NCI-H526 (cell line): ENCODE measurements around the gene CHRNA9.

Experiments
- DNase-seq, 2 experiments: peaks; one replicate each; lab custom pipeline; 2025; lab: John Stamatoyannopoulos, UW

The CHRNA9 gene

GRCh38 chr4:40308528-40309122 lies 26.5 kb upstream of the CHRNA9 start:
- no peak for DNase-seq

DNA sequence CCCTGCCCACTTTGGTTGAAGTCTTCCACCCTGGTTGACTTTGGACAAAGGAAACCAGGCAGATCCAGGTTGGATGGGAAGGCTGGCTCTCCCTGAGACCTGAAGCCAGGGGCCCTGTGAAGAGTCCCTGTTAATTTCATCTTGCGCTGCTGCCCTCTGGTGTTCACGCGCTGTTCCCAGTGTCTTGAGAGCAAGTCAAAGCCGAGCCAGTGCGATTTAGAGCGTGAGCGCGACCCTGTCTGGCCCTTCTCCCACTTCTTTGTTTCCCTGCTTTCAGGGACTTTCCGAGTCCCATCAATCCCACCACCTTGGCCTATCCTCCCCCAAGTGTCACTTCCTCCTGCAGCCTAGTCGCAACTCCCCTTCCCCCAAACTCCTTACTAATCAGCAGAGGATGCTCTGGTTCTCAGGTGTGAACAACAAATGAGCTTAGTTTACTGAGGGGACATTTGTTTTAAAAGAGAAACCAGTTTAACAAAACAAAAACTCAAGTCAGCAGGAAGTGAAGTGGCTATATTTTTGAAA lies 25.8 kb upstream of the CHRNA9 start:
- no peak for DNase-seq

DNA sequence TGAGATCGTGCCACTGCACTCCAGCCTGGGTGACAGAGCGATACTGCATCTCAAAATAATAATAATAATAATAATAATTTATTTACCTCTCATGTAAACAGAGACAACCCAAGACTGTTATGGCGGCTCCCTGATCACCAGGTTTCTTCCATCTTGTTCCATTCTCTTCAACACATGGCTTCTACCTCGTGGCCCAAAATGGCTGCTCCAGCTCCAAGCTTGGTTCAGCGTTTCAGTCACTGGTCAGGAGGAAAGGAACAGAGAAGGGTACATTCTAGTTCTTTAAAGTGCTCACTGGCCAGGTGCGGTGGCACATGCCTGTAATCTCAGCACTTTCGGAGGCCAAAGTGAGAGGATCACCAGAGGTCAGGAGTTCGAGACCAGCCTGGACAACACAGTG lies 24.9 kb upstream of the CHRNA9 start:
- DNase-seq, result no peak

GRCh38 chr4:40311811-40312346 lies 23.3 kb upstream of the CHRNA9 start:
- no peak for DNase-seq

- DNase-seq, result no peak
Observed at GRCh38 chr4:40314951-40315350, 20.2 kb upstream of the CHRNA9 start.

GRCh38 chr4:40316333-40316781 lies 18.8 kb upstream of the CHRNA9 start:
- DNase-seq, result no peak

DNA sequence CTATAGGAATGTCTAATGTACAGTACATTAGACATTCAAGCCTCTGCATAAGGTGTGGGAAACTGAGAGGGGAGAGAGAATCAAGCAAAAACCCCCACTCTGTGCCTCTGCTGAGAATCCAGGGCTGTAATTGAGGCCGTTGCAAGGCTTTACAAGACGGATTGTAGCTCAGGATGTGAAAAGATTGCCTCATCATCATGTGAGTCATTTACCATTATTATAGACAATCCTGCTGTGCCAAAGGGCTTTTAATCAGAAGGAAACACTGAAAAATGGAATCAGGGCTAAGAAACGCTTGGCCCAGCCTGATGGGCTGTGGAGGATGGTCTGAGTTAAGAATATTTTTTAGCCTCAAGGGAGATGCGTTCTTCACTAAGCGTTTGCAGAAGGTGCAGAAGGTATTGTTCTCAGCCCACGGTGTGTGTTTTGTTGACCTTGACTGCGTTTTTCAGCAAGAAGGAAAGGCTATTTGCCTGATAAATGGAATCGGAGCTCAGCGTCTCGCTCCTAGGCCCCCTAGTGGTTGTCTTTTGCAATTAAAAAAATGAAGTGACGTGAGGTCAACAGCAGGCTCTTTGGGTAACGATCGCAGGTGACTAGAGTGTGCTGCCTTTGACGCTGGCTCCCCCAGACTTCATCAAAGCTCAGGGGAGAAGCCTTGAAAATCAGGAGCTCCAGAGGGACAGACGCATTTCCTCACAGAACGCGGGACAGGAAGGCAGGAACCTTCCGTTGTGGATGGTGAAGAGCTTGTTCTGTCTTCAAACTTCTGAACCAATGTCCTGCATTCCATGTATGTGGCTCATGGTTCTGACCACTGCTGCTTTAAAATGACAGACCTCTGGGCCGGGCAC lies 18.1 kb upstream of the CHRNA9 start:
- DNase-seq, result no peak

DNA sequence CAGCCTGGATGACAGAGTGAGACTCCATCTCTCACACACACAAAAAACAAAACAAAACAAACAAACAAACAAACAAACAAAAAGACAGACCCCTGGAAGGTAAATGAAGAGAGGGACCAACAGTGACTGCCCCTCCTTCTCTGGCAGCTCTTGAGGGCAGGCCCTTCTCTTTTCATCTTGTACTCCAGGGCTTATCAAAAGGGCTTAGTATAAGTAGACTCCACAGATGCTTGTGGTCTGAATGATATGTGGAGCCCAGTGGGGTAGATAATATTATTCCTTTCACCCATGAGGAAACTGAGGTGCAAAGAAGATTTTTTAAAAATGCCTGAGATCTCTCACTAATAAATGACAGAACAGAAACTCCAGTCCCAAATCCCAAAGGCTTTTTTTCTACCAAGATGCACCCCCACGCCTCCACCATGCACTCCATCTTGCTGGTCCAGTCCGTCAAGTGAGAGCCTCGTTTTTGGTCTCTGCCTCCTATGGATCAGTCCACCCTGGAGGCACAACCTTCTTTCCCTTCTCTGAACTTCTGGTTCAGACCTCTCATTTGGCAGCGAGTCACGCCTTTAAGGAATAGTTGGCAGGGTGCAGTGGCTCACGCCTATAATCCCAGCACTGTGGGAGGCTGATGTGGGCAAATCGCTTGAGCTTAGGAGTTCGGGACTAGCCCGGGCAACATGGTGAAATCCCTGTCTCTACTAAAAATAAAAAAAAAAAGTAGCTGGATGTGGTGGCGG lies 17.0 kb upstream of the CHRNA9 start:
- no peak for DNase-seq

DNA sequence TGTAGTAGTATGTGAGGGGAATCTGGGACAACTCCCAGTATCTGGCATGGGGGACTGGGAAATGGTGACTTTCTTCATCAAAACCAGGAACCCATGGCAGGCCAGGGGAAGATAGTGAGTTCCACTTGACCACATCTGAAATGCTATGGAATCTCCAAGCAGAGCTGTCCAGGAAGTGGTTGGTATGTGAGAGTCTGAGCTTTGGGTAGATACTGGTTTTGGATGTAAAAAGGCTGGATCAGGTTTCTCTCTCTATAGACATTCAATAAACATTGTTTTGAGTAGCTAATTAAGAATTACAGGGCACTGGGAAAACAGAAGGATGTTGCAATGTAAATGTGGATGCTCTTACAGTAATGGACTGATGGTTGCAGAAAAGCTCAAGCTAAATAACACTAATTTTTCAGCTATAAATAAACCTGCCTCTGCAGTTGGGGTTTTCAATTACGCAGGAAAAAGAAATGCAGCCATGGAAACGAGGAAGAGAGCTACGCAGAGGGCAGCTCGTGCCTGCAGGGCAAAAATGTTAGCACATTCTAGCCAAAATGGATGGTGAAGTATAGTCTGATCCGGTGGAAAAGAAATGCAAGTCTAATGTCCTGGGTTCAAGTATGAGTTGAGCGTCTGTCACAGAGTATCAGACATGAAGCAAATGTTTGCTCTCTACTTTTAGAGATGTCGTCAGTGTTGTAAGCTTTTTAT lies 13.4 kb upstream of the CHRNA9 start:
- DNase-seq, result peak in 1 of 2 experiments; percentile 32

DNA sequence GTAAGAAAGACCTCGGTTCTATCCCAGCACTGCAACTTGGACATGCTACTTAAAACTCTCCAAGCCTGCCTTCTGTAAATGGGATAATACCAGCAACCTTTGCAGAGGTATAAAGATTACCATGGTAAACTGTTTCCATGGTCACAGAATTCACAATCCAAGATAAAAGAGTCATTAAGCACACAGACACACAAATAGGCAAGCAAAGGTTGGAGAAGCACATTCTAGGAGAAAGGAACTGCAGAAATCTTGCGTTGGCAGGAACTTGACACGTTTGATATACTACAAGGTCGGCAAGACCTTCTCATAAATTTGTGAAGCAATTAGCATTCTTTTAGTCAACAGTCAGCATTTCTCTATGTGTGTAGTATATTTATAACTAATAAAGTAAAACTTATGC lies 12.3 kb upstream of the CHRNA9 start:
- peak in 1 of 2 experiments; percentile 8 for DNase-seq

DNA sequence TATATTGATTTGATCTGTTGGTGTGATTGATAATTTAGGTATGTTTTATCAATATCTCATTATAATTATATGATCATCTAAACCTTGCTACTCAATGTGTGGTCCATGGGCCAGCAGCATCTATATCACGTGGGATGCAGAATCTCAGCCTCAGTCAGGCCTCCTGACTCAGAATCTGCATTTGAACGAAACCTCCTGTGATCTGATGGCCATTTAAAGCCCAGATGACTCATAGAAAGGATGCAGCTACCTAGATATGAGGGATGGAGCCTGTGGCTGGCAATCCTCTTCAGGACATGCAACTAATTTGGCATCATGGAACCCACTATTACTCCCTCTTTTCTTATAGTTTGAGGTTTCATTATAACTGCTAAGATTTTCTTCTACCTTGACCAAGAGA lies 11.3 kb upstream of the CHRNA9 start:
- DNase-seq, result no peak

DNA sequence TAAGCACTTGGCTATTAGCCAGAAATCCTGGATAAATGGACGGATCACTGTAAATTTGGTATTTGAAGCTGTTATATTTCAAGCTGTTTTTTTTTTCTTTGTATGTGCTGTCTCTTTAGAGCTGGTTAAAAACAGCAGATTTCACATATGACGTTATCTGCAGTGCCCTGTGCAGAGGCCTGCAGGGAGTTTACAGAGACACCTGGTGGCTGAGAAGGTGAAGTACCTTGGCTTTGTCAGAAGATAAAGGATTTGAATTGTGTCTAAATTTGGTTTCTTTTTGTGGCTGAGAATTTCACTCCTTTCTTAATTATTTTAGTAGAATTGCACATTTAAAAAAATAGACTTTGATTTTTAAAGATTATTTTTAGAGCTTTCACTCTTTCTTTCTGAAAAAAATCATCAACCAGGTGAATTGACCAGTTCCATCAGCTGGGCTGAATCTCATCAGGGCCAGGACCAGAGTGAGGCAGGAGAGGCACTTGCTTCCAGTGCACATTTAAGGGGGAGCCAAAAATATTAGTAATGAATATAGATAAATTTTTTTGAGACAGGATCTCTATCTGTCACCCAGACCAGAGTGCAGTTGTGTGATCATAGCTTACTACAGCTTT lies 9.6 kb upstream of the CHRNA9 start:
- peak; percentile 3 to 79 for DNase-seq

DNA sequence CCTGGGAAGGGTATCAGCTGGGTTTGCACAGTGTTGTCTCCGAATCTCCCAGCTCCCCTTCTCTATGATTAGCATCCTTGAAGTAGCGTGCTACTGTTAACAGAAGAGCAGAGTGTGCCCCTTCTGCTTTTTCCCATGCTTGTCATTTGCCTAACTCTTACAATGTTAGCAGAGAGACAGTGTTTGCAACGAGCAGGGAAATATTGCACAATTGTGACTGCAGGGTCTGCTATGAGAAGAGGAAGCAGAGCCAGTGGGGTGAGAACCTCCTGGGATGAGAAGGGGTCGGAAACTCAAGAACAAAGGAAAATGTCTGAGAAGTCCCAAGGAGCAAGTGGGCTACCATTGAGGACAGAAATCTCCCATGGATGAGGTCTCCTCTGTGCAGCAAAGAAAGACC lies 7.8 kb upstream of the CHRNA9 start:
- DNase-seq, result peak; percentile 6 to 26

DNA sequence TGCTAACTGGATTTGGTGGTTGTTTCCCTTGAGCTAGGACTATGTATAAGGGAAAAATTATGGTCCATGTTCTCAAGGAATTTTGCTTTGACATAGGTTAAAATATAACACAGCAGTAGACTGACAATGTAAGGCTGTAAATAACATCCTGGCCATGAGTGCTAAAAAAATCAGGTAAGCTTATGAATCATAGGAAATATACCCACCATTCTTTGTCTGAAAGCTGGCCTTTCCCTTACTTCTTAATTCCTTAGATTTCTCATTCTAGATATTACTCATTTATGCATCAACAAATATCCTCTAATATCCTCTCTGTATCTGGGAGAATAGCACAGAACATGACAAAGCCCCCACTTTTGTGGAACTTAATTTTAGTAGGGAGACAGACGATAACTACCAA lies 6.8 kb upstream of the CHRNA9 start:
- no peak for DNase-seq

DNA sequence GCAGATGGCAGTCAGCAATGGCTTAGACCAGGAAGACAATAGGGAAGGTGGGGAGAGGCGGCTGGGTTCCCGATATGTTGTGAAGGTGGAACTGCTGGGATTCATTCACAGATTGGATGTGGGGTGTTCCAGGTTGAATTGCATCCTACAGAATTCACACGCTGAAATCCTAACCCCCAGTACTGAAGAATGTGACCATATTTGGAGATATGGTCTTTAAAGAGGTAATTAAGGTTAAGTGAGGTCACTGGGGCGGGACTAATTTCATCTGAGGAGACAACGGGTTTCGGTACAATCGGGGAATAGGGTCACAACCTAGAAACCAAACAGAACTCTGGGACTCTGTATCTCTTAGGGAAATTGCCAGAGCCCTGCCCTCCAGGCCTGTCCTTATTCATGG lies 5.3 kb upstream of the CHRNA9 start:
- DNase-seq, result no peak

DNA sequence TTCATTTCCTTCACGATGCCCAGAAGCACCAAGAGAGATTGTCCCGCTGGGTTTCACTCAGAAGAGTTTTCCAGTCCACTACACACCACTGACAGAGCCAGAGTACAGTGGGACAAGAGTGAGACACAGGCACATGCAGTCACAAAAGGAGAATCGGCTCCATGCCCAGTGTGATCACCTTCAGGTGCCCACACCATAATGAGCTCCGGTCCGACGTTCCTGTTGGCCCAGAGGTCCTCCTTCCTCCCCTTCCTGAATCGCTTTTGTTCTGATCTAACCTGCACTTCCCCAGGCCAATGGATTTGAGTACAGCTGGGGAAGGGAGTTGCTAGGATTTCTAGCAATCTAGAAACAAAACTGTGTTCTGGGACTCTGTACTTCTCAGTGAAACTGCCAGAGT lies 4.6 kb upstream of the CHRNA9 start:
- no peak for DNase-seq

DNA sequence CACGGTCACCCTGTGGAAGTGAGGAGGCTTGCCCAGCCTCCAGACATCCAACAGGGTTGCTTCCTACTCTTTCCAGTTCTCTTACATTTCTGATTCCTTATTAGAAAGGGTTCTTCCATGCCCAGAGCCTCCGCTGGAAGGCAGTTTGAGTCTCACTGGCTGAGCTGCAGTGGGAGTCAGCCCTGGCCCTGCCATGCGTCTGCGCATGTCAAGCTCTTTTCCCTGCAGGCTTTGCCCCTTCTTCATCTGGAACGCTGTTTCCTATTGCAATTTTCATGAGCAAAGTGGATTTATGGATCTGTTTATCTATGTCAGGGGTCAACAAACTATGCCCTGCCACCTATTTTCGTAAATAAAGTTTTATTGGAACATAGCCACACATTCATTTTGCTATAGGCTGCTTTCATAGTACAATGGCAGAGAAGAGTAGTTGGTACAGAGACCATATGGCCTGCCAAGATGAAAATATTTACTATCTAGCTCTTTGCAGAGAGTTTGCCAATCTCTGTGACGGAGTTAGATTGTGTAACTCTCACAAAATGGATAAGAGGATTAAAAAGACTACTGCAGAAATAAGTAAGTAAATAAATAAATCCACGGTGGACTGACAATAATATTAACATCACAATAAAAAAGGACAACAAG lies 3.9 kb upstream of the CHRNA9 start:
- no peak for DNase-seq

DNA sequence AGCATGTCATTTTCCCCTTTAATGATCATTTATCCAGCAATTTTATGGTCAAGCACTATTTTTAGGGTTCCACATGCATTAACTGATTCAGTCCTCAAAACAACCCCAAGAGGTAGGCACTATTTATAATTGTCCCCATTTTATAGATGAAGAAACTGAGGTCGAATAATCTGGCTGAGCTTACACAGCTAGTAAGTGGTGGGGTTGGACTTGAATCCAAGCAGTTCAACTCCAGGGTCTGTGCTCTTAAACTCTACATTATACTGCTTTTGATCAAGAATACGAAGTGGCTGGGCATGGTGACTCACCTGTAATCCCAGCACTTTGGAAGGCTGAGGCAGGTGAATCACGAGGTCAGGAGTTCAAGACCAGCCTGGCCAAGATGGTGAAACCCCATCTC lies 3.2 kb upstream of the CHRNA9 start:
- DNase-seq, result no peak

- no peak for DNase-seq
Observed at GRCh38 chr4:40333921-40334352, 1.2 kb upstream of the CHRNA9 start.

DNA sequence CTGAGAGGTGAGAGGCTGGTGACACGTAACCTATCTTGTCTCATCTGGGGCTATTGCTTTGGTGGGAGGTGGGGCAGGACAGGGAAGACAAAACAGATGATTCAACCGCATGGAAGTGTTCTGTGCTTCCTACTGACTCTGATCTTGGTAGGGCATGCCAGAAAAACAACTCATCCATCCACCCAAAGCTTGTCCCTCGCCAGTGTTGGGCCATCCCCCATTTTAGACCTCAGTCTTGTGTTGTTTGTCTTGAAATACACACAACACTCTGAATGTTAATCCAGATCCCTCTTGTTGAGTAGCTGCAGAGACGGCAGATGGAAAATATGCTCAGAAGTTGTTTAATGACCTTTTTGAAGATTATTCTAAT lies 377 bp downstream of the CHRNA9 start:
- no peak for DNase-seq

DNA sequence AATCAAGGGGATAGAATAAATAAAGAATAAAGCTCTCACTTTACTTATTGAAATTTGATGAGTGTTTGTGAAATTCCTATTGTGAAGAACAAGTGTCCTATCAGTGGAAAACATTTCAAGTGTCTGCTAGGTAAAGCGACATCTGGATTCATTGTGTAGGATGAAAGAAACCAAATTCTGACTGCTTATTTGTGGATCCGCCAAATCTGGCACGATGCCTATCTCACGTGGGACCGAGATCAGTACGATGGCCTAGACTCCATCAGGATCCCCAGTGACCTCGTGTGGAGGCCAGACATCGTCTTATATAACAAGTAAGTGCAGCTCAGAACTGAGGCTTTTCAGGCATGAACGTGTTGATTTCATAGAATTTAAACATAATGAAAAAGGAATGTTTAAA lies 1.9 kb downstream of the CHRNA9 start:
- no peak for DNase-seq
